ENCODE measurements around the gene MARK1.
A peak's percentile ranks its signal among the peaks of the same experiment; 100 is the strongest.
"Not testable (repeated sequence)": the region's sequence is repeated elsewhere in the genome, so short reads cannot be mapped to it uniquely, and the experiment has no call there.

The MARK1 gene

DNA sequence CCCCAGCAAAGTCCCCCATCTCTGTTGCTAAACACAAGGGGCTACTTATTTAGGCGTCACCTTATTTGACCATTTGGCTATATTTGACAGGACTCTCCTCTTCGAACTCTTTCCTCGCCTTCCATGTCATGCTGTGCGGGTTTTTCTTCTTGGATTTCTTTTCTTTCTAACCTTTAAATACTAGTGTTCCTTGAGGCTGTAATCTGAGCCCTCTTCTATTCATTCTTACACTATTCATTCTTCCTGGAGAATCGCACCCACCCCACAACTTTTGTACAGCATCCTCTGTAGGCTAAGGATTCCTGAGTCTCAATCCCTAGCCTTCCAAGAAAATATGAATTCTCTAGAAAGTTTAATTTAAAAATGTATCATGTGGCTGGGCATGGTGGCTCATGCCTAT, 100.5 kb downstream of the MARK1 start:
- no peak for DNase-seq (ENCODE audit: low read depth)

DNA sequence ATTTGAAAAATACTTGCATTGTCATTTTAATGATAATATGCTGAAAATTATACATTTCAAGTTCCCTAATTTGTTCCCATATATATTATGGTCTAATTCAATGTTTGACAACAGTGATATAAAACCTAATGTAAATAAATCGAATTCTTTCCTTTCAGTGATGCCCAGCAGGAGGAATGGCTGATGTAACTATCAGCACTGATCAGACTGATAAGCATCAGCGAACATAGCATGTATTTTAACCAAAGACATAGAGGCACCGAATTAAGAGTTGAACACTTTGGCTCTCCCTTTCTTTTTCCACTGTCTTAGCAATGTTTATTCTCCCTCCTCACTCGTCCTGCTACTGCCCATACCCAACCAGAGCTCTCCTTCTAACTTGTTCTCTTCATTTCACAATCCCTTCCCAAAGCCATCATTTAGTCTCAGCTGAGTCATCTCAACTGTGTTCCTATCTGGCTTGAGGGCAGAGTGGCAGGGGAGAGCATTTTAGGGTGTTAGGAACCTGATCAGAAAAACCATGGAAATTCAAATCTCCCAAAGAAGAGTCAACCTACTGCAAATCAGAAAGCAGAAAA, 103.4 kb downstream of the MARK1 start:
- DNase-seq (ENCODE audit: low read depth) = no peak

DNA sequence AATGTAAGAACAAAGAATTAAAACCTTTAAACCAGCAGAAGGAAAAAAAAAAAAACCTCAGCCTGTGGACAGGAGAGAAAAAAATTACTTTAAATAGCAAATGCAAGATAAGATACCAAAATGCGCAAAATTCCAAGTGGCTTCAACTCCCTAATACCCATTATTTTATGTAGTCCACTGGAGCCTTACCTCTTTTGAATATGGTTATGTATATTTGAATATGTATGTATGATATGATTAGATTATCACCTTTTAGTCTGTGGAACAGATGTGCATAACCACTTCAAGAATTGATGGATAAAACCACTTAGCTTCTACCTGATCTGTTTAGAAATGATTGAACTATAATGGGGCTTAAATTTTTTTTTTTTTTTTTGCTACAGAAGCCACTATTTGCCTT, 109.8 kb downstream of the MARK1 start:
- DNase-seq (ENCODE audit: low read depth) = no peak

DNA sequence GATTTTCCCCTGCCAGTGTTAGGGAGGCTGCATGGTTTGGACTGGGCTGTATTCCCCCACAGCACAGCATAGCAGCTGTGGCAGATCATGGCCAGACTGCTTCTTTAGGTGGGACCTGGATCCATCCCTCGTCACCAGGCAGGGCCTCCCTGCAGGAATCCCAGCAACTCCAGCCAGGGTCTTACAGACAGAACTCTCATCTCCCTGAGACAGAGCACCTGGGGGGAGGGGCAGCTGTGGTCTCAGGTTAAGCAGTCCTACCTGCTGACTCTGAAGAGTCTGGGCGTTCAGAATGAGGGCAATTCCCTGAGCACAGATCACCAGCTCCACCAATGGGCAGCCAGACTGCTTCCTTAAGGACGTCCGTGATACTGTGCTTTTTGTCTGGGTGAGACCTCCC, 114.3 kb downstream of the MARK1 start:
- DNase-seq (ENCODE audit: low read depth) = no peak

DNA sequence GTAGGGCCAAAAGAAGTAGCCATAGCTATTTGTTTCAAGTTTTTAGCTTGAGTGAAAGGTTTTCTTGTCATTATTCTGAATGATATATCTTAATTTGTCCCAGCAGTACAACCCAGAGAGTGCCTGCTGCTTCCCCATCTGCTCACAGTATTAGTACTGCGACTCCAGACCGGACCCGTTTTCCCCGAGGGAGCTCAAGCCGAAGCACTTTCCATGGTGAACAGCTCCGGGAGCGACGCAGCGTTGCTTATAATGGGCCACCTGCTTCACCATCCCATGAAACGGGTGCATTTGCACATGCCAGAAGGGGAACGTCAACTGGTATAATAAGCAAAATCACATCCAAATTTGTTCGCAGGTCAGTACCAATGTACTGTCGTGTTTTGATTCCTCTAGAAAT, 125.1 kb downstream of the MARK1 start:
- no peak for DNase-seq (ENCODE audit: low read depth)

DNA sequence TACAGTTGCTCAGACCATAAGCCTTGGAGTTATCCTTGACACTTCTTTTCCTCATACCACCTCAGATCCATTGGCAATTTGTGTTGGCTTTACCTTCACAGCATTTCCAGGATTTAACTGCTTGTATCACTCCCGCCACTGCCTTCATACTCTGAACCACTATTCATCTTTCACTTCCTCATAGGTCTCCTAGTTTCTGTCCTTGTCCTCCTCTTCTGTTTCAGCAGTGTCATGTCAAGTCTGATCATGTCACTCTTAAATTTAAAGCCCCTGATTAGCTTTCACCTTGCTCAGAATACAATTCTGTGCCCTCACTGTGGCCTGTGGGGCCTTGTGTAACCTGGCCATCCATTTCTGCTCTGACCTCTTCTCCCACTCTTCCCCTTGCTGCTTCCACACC, 127.6 kb downstream of the MARK1 start:
- no peak for DNase-seq (ENCODE audit: low read depth)

DNA sequence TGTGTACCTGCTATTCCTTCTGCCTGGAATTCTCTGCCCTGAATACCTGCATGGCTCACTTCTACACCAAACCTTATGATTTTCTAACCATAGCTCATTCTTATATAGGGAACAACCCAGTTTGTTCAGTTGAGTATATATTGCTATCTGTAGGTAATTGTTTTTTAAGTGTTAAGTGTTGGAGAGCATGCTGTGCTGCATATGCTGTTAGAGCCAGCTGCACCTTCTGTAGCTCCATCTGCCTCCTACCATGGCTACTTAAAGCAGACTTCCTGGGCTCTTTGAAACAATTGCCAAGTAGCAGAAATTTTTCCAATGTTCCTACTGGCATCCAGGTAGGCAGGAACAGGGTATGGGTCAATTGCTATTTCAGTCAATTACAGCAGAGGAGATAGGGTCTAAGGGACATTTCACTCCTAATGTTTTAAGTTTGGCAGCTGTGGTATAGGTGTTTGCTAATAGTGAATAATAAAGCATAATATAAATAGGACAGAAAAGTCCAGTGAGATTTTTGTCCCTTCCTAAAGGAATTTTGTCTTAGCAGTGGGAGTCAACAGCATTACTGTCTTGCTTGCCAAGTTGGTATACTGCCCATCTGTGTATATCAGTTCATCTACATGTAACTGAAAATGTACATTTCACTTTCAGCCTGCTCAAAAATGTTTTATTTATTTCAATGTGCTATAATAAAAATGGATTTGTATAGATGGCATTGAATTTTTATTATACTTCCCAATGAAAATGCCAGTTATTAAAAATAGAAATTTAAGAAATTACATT, 128.2 kb downstream of the MARK1 start:
- DNase-seq (ENCODE audit: low read depth) = no peak

DNA sequence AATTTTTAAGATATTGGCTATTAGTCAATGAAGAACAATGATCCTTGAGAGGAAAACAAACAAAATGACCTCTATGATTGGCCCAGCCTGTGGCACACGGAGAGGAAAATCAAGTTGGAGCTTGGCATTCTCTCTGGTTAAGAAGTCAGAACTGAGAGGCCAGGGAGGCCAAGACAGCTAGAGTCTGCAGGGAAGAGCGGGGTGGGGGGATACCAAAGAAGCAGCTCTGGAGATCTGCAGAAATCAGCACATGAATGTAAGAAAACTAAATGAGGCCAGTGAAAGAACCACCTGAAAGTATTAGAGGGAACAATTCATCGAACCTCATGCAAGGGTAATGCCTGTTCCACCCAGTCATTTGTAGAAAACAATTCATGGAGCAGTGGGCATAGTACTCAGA, 138.4 kb downstream of the MARK1 start:
- no peak for DNase-seq (ENCODE audit: low read depth)

DNA sequence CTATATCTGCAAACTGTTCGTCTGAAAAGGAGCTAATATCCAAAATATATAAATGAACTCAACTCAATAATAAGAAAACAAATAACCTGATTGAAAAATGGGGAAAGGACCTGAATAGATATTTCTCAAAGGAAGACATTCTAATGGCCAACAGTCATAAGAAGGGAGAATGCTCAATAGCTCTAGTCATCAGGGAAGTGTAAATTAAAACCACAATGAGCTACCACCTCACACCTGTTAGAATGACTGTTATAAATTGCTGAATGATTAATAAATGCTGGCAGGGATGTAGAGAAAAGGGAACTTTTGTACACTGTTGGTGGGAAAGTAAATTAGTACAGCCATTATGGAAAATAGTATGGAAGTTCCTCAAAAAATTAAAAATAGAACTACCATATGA, 141.1 kb downstream of the MARK1 start:
- no peak for DNase-seq (ENCODE audit: low read depth)

DNA sequence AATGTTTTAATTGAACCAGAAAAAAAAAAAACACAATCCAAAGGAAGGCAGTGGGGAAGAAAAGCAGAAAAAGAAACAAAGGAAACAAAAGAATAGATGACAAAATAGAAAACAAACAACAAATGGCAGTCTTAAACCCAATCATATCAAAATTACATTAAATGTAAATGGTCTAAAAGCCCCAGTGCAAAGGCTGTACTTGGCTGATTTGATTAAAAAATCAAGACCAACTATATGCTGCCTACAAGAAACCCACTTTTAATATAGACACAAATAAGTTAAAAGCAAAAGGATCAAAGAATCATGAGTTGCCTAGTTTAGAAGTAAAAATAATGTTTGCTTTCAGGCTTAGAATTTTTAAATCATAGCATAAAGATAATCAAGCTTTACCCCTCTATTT, 142.4 kb downstream of the MARK1 start:
- no peak for DNase-seq (ENCODE audit: low read depth)

DNA sequence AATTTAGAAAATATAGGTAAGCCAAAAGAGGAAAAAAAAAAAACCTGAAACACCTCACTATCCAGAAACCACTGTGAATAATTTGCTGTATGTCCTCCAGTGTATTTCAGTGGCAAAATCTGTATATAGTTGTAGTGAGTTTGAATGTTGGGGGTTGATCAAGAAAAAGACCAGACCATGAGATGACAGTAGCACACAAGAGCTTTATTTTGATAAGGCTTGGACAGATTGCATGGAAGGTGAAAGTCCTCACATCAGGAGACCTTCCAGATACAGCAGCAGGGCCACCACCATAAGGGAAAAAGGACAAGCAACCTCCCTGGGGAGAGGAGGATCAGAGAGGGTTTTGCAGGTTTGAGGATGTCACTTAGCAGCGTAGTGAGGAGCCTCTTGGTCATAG, 146.0 kb downstream of the MARK1 start:
- DNase-seq (ENCODE audit: low read depth) = no peak

DNA sequence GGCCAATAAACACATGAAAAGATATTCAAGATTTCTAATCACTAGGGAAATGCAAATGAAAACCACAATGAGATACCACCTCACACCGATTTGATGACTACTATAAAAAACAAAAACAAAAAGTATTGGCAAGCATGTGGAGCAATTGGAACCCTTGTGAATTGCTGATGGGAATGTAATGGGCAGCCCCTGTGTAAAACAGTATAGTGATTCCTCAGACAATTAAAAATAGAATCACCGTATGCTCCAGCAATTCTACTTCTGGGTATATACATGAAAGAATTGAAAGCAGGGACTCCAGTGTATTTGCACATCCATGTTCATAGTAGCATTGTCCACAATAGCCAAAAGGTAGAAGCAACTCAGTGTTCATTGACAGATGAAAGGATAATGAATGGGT, 149.3 kb downstream of the MARK1 start:
- DNase-seq (ENCODE audit: low read depth) = no peak

DNA sequence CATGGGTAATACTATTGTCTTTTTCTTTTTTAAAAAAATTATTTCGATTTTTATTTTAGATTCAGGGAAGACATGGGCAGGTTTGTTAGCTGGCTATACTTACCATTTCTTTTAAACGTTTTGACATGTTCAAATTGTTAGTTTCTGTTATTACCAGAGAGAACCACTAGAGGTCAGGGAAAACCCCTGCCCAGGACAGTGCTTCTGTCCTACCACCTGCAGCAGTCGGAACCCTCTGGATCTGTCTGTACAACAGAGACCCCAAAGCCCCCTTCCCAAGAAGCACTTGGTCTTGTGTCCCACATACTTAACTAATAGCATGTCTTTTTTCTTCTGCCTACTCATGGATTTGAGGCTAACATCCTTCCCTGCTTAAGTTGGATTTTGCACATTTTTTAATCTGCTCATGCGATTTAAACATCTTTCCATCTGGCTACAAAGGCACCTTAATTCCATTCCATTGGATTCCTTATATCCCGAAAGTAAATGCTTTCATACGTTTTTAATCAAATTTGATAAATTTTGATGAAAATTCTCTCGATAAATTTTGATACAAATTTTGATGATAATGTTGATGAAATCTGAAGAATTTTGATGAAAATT, 152.2 kb downstream of the MARK1 start:
- DNase-seq (ENCODE audit: low read depth) = no peak

DNA sequence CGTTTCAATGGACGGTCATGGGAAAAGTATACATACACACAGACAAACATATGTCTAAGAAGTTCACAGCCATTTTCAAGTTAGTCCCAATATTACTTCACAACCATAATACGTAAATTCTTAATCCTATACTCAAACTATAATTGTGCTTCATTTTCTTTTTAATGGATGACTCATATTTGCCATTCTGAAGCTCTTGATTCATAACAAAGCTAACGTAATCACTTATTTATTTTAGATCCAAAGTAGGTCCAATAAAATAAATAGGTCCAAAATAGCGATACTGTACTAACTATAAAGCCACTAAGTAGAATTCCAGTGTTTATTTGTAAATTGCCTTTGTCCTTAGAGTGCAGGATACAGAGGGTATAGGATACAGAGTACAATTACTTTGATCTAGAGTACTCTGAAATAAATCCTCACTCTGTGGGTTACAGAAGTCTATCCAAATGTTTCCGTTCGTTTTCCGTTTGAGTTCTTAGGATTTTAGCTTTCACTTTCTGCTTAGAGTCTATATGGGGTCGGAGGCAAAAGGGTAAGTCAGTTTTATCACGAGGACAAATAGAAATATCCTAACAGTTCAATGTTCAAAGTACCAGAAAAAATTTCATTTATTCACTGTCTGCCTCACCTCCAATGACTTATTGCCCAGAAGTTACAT, 153.4 kb downstream of the MARK1 start:
- DNase-seq (ENCODE audit: low read depth) = no peak

DNA sequence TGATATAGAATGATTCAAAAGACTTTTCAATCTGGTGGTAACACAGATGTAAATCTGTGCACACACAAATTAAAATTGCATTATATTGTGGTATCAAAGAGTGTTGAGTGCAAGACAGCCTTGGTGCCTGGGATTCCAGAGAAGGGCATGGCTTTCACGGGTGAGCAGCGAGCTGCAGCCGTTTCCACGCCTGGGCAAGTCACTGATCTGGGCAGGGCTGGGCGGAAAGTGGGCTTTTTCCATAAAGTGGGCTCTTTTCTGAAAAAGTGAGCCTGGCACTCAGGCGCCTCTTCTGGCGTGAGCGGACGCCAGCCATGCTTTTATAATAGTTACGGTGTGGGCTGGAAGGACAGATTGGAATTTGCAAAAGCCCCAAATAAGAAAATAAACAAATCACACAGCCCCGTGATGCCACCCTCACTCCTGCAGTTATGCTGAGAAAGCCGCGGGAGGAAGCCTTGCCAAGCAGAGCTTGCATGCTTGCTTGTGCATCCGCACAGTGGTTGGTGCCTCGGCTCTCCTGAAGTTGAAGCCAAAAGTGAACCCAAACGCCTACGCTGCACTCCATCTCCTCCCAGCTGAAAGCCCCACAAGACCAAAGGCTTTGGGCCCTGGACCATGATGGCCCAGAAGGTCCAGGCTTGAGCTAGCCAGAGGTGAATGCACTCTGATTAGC, 155.1 kb downstream of the MARK1 start:
- DNase-seq (ENCODE audit: low read depth) = no peak

DNA sequence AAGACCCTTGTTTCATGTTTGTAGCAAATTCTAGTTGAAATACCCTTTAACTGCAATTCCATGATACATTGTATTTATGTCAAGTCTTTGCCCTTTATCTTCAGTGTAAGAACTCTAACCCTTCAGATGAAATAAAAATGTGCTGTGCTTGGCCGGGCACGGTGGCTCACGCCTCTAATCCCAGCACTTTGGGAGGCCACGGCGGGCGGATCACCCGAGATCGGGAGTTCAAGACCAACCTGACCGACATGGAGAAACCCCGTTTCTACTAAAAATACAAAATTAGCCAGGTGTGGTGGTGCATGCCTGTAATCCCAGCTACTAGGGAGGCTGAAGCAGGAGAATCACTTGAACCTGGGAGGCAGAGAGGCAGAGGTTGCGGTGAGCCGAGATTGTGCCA, 155.8 kb downstream of the MARK1 start:
- not testable (repeated sequence) for DNase-seq (ENCODE audit: low read depth)

DNA sequence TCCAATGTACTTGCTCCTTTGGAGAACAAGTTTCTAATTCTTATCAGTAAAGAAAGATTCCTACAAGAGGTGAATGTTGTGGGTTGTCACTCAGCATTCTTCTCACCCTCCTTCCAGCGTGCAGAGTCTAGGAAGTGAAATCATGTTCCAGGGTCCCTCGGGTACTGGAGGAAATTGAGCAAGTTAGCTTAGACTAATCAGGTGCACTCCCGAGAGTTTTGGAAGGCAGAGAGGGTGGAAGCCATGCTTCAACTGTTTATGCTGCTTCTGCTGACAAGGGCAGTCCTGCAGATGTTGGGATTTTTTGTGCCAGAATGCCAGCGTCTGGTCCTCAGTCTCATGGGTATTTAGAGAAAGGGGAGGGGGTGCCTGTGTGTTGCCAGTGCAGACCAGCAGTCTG, 157.0 kb downstream of the MARK1 start:
- no peak for DNase-seq (ENCODE audit: low read depth)

DNA sequence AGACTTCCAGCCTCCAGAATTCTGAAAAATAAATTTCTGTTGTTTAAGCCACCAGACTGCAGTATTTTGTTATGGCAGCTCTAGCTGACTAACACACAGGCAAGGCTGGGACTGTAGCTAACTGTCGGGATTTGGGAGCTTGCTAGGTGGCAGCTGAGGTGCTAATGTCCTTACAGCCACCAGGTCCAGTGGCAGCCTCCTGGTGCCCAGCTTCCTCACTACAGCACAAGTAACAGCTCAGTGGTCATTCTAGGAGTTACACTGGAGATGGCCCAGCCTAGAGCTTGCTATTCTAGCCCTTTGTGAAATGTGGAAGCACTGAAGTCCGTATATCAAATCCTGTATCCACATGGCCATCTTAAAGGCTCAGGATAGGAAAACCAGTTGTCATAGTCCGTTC, 157.9 kb downstream of the MARK1 start:
- no peak for DNase-seq (ENCODE audit: low read depth)

DNA sequence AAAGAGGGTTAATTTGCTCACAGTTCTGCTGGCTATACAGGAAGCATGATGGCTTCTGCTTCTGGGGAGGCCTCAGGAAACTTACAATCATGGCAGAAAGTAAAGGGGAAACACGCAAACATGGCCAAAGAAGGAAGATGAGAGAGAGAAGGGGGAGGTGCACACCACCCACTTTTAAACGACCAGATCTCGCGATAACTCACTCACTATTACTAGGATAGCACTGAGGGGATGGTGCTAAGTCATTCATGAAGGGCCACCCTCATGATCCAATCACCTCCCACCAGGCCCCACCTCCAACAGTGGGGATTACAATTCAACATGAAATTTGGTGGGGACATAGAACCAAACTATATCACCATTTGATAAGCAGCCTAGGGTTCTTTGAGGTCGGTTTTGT, 159.9 kb downstream of the MARK1 start:
- no peak for DNase-seq (ENCODE audit: low read depth)

DNA sequence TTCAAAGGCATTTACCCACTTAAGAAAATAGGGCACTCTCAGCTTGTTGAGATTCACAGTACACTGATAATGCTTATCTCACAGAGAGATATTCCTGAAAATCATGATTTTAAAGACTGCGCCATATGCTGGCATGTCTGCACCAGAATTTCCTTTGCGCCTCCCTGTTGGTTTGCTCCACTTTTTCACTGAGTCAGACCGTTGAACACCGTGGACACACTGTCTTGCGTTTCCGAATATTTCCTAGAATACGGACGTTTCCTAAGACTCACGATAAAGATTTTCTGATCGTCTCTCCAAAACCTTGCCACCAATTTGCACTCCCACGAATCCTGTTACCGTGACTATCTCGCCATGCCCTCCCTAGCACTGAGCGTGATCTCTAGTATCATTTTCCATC, 161.7 kb downstream of the MARK1 start:
- DNase-seq (ENCODE audit: low read depth) = no peak

DNA sequence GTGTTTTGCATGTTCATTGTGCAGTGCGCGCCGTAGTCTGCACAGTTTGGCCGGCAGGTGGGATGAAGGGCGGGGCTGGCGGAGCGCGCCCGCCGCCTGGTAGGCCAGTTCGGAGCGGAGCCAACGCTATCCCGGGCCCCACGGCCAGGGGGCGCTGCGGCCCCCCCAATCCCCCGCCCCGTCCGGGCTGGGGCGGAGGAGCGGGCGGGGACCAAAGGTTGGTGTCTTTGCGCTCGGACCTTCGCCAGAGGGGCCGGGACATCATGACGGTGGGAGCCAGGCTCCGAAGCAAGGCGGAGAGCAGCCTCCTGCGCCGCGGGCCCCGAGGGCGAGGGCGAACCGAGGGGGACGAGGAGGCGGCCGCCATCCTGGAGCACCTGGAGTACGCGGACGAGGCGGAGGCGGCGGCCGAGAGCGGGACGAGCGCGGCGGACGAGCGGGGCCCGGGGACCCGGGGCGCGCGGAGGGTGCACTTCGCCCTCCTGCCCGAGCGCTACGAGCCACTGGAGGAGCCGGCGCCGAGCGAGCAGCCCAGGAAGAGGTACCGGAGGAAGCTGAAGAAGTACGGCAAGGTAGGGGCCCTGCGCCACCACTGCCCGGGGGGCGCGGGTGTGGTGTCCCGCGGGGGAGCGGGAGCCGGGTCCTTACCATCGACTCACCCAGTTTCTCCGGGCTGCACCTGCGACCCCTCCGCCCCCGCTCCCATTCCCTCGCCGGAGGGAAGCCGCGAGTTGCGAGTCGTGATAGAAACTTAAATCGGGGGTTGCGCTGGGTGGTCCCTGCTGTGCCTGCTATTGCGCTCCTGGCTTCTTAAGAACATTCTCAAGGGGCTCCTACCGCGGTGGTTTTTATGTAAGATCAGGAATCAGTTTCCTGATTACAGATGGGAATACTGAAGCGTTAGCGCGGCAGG, 162.5 kb downstream of the MARK1 start, which contains the start of gene C1orf115:
Gene C1orf115, plus strand, starts transcription at position 224 of the 913 bp plus-strand sequence. Its CDS starts 40 bp downstream, at position 264.
- peak; percentile 55 for DNase-seq (ENCODE audit: low read depth)

Data from stimulated activated CD8-positive, alpha-beta memory T cell treated with anti-CD3 and anti-CD28 coated beads, Interleukin-4, amount 100 ng/mL, for 24 hours (primary cell).